Heart left ventricle (tissue), 16 donors: Measurements from ENCODE around the gene ASCC2. TPM values are rescaled to one million over a fixed set of nuclear protein-coding genes. Genes with fewer than 3 reads are reported as not detected.
"Not testable (repeated sequence)": the region's sequence is repeated elsewhere in the genome, so short reads cannot be mapped to it uniquely, and the experiment has no call there.

Experiments
- ATAC-seq, 4 donors: fragments of 200-7000 bp; cut with Tn5 transposase; one replicate each; pipeline ENCODE4 v1.9.1; 2020 to 2022; ENCODE audit warnings: moderate library complexity in 4 of 4, mild to moderate bottlenecking in 3 of 4, moderate number of reproducible peaks in 1 of 4
- DNase-seq, 5 donors: peaks; one replicate each; pipeline ENCODE4 v3.0.0-alpha.2; 2020
- H3K27ac ChIP-seq, 12 donors: fragments of 200-600 bp; sonication (generic) in 4 of 12; one replicate each; pipeline versions ENCODE4 v1.5.0 to v1.8.0; 2016 to 2022; ENCODE audit warnings: mild to moderate bottlenecking in 2 of 12
- H3K27me3 ChIP-seq, 9 donors: fragments of 200-600 bp; sonication (generic) in 2 of 9; one replicate each; pipeline versions ENCODE4 v1.5.1 to v1.8.0; 2016 to 2022; ENCODE audit warnings: mild to moderate bottlenecking in 3 of 9
- H3K36me3 ChIP-seq, 9 donors: fragments of 200-600 bp; sonication (generic) in 2 of 9; one replicate each; pipeline versions ENCODE4 v1.5.0 to v1.8.0; 2018 to 2022; ENCODE audit warnings: mild to moderate bottlenecking in 2 of 9
- H3K4me1 ChIP-seq, 12 donors: fragments of 200-600 bp; sonication (generic) in 4 of 12; one replicate each; pipeline versions ENCODE4 v1.5.0 to v1.8.0; 2016 to 2022; ENCODE audit warnings: mild to moderate bottlenecking in 3 of 12
- H3K4me3 ChIP-seq, 12 donors: fragments of 200-600 bp; sonication (generic) in 4 of 12; one replicate each; pipeline versions ENCODE4 v1.5.0 to v1.8.0; 2017 to 2022; ENCODE audit warnings: mild to moderate bottlenecking in 9 of 12, moderate library complexity in 4 of 12
- H3K9me3 ChIP-seq, 12 donors: fragments of 200-600 bp; sonication (generic) in 4 of 12; one replicate each; pipeline versions ENCODE4 v1.5.0 to v1.8.0; 2016 to 2022; ENCODE audit warnings: mild to moderate bottlenecking in 1 of 12
- CTCF ChIP-seq, 12 donors: fragments of 200-600 bp; sonication (generic) in 4 of 12; IDR thresholded peaks; one replicate each; pipeline versions ENCODE4 v1.5.0 to v1.8.0; 2018 to 2022; ENCODE audit warnings: antibody characterized with exemption in 12 of 12, mild to moderate bottlenecking in 5 of 12
- POLR2A ChIP-seq, 2 donors: fragments of 450-650 bp; IDR thresholded peaks; one replicate each; pipeline ENCODE4 v1.6.1; 2017; ENCODE audit warnings: antibody characterized with exemption in 2 of 2, mild to moderate bottlenecking in 2 of 2, moderate library complexity in 2 of 2
- WGBS, 4 donors: extraction: QIAGEN DNeasy Blood & Tissue Kit in 2 of 4; methylation state at CpG; one replicate each; pipeline versions ENCODE4 v1.1.5 to v1.1.7; 2013 to 2018; 5-methylcytosine and 5-hydroxymethylcytosine counted together
- intact Hi-C, 10 donors: fragments of 100-400 bp; cut with DNase I; formaldehyde crosslinking; loops; one replicate each; pipeline versions ENCODE4 v1.11.1 to v1.14.2; 2022
- polyA plus RNA-seq, 2 donors: library from polyadenylated mRNA; stranded (reverse); fragments of 200-250 nt; gene quantifications; one replicate each; pipeline ENCODE4 v1.2.3, GENCODE V29; 2013
- total RNA-seq, 9 donors: library from RNA; depleted of rRNA in 2 of 9; stranded (reverse); fragments of >200 nt in 2 of 9; fragmentation: NEBNext Ultra II Directional in 3 of 9; extraction: Animal tissue kit (Norgen Biotek cat#: 25700) in 3 of 9; gene quantifications; one replicate each; pipeline versions ENCODE4 v1.1.0 to v1.2.4, GENCODE V29; 2016 to 2023
- donor health status: ischemic (EF 13 %, LVEDD 7.1; RV severe dilation, severe dysfunction).
- donor health status: healthy with polysubstance abuse.
- donor health status: DM: no; HTN: yes; CAD: no.
- donor health status: DM: no; HTN: no; CAD: no.
- donor health status: ischemic (EF 25% LVEDD 6.9; RV normal size, moderate dysfunction).
- donor health status: ischemic (EF 25% LVEDD 5.7; RV mildly dilated, moderate dysfunction).
- donor health status: healthy.
- donor health status: DM: yes; HTN: yes; CAD: no.
- donor health status: ischemic (EF 35%, LVEDD 5.7; RV mildly dilated, moderate dysfunction).
- donor health status: nonischemic (EF 11% LVEDD 7.7; RV severe dilation, severe dysfunction).
- donor health status: DM: yes; HTN: yes; CAD: no.
- donor health status: PGD.
- donor health status: ischemic (EF 29% LVEDD 5.4; RV normal size, mild dysfunction).
- donor health status: nonischemic (EF 23%, LVEDD 6.1; RV moderate dilation, normal function).

ASCC2 gene
- total and polyA plus RNA-seq, 11 donors, result 23.6 to 77.1 (median 36.7) TPM

GRCh38 chr22:29867260-29867659, 29.2 kb upstream of the ASCC2 start:
- H3K4me1 ChIP-seq, result peaks cover 0 to 16% (median 5%) of the 10 kb centered on the region in 12 donors
- H3K9me3 ChIP-seq, result no peaks in the 10 kb centered on the region
- intact Hi-C loops, result no loop called here
- no peaks in the 10 kb centered on the region for H3K27me3 ChIP-seq
- H3K4me3 ChIP-seq, result no peak overlapping the region
- DNase-seq (no peak), ATAC-seq (no peak)
- TF ChIP-seq CTCF (IDR thresholded peaks at IDR 0.05) (no peak), POLR2A (IDR thresholded peaks at IDR 0.05) (no peak)
- H3K36me3 ChIP-seq, result no peaks in the 10 kb centered on the region
- no peak overlapping the region for H3K27ac ChIP-seq

GRCh38 chr22:29865572-29865971, 27.5 kb upstream of the ASCC2 start:
- DNase-seq, H3K4me3 ChIP-seq, H3K27me3 ChIP-seq, H3K27ac ChIP-seq, H3K9me3 ChIP-seq, ATAC-seq, intact Hi-C loops, H3K36me3 ChIP-seq: not testable (repeated sequence)
- WGBS, 4 donors, result 90 to 95% (median 93%) methylated on average over 13 of the region's 13 CpGs
- peaks cover 0 to 21% (median 2%) of the 10 kb centered on the region in 12 donors for H3K4me1 ChIP-seq

- Histone ChIP-seq H3K4me3 (no peak overlapping the region), H3K9me3 (no peaks in the 10 kb centered on the region), H3K27me3 (no peaks in the 10 kb centered on the region), H3K4me1 (peaks cover 0 to 13% (median 1%) of the 10 kb centered on the region in 12 donors), H3K36me3 (no peaks in the 10 kb centered on the region), H3K27ac (peak overlapping the region in 9 of 12 donors; percentile 23 to 83 (median 60))
- 69 to 78% (median 74%) methylated on average over 2 of the region's 2 CpGs for WGBS, 4 donors
- intact Hi-C loops, result no loop called here
- DNase-seq, result no peak
- ATAC-seq, result peak; percentile 76 to 85 (median 81)
- TF ChIP-seq POLR2A (IDR thresholded peaks at IDR 0.05) (no peak), CTCF (IDR thresholded peaks at IDR 0.05) (no peak)
Observed at GRCh38 chr22:29861672-29862297, 23.7 kb upstream of the ASCC2 start.

- Histone ChIP-seq H3K4me3 (no peak overlapping the region), H3K36me3 (no peaks in the 10 kb centered on the region), H3K27ac (peak overlapping the region in 2 of 12 donors; percentile 60 to 68), H3K9me3 (no peaks in the 10 kb centered on the region), H3K4me1 (peaks cover 0 to 22% (median 2%) of the 10 kb centered on the region in 12 donors), H3K27me3 (no peaks in the 10 kb centered on the region)
- WGBS, 4 donors, result 68 to 81% (median 73%) methylated on average over 2 of the region's 2 CpGs
- TF ChIP-seq POLR2A (IDR thresholded peaks at IDR 0.05) (no peak), CTCF (IDR thresholded peaks at IDR 0.05) (no peak)
- intact Hi-C loops, result no loop called here
- ATAC-seq (no peak), DNase-seq (no peak)
Observed at GRCh38 chr22:29860006-29860766, 22.1 kb upstream of the ASCC2 start.

GRCh38 chr22:29859030-29859429, 21.0 kb upstream of the ASCC2 start:
- ATAC-seq, H3K9me3 ChIP-seq, DNase-seq, H3K27ac ChIP-seq, H3K36me3 ChIP-seq, intact Hi-C loops, H3K4me3 ChIP-seq, H3K27me3 ChIP-seq: not testable (repeated sequence)
- 78 to 85% (median 78%) methylated on average over 9 of the region's 9 CpGs for WGBS, 4 donors
- peaks cover 0 to 22% (median 2%) of the 10 kb centered on the region in 12 donors for H3K4me1 ChIP-seq
